DOHH2 (cell line): ENCODE results near the gene SYN1.

Experiments used
- H3F3A ChIP-seq: fragments of 200-600 bp; sonication (generic), shearing (Covaris generic); 2 replicates; pipeline ENCODE4 v1.6.0; 2016; ENCODE audit warnings: antibody characterized with exemption, mild to moderate bottlenecking; ENCODE audit not compliant: control insufficient read depth, insufficient read depth
- H3K27ac ChIP-seq: fragments of 200-600 bp; sonication (generic); 2 replicates; pipeline ENCODE4 v1.5.1; 2014; ENCODE audit warnings: low read depth, mild to moderate bottlenecking, low read length, moderate library complexity
- H3K27me3 ChIP-seq: fragments of 200-600 bp; sonication (generic); 2 replicates; pipeline ENCODE4 v1.6.1; 2014; ENCODE audit warnings: mild to moderate bottlenecking, low read length, mixed read lengths; ENCODE audit not compliant: control insufficient read depth
- H3K36me3 ChIP-seq: fragments of 200-600 bp; sonication (generic); 2 replicates; pipeline ENCODE4 v1.6.1; 2014; ENCODE audit warnings: mild to moderate bottlenecking, low read length, moderate library complexity, mixed read lengths; ENCODE audit not compliant: control insufficient read depth
- H3K4me1 ChIP-seq: fragments of 200-600 bp; sonication (generic); 2 replicates; pipeline ENCODE4 v1.6.1; 2014; ENCODE audit warnings: mild to moderate bottlenecking, low read length, mixed read lengths; ENCODE audit not compliant: control insufficient read depth
- H3K4me2 ChIP-seq: fragments of 200-600 bp; sonication (generic); 2 replicates; pipeline ENCODE4 v1.6.0; 2014; ENCODE audit warnings: mild to moderate bottlenecking, low read length, moderate library complexity
- H3K4me3 ChIP-seq: fragments of 200-600 bp; sonication (generic); 2 replicates; pipeline ENCODE4 v1.5.1; 2014; ENCODE audit warnings: mild to moderate bottlenecking, low read length, mixed read lengths
- H3K79me2 ChIP-seq: fragments of 200-600 bp; sonication (generic); 2 replicates; pipeline ENCODE4 v1.6.1; 2014; ENCODE audit warnings: mild to moderate bottlenecking, low read length, mixed read lengths; ENCODE audit not compliant: control insufficient read depth
- H3K9me2 ChIP-seq: fragments of 200-600 bp; sonication (generic); replicated peaks from 2 replicates; pipeline ENCODE4 v1.6.1; 2014; ENCODE audit warnings: mild to moderate bottlenecking, low read length, mixed read lengths; ENCODE audit not compliant: control insufficient read depth
- H3K9me3 ChIP-seq: fragments of 200-600 bp; sonication (generic); 2 replicates; pipeline ENCODE4 v1.6.1; 2014; ENCODE audit warnings: antibody characterized with exemption, low read length, mixed read lengths; ENCODE audit not compliant: control insufficient read depth, insufficient read depth
- H4K20me1 ChIP-seq: fragments of 200-600 bp; sonication (generic); 2 replicates; pipeline ENCODE4 v1.6.0; 2014; ENCODE audit warnings: low read depth, mild to moderate bottlenecking, antibody characterized with exemption, low read length, moderate library complexity; ENCODE audit not compliant: control insufficient read depth, insufficient read depth
- CTCF ChIP-seq: fragments of 200-600 bp; sonication (generic); IDR thresholded peaks from one replicate; pipeline ENCODE4 v1.5.1; 2014; ENCODE audit warnings: antibody characterized with exemption, mild to moderate bottlenecking, low read depth, low read length; ENCODE audit not compliant: poor library complexity, severe bottlenecking
- EZH2phosphoT487 ChIP-seq: fragments of 200-600 bp; sonication (generic); IDR thresholded peaks from 2 replicates; pipeline ENCODE4 v1.6.1; 2017; ENCODE audit warnings: borderline replicate concordance, mild to moderate bottlenecking, antibody characterized with exemption, low read length, moderate library complexity, mixed read lengths

The SYN1 gene

GRCh38 chrX:47643926-47644325 lies 24.3 kb upstream of the SYN1 start:
- Histone ChIP-seq H3K4me1 (peaks cover 9% of the 10 kb centered on the region), H3K79me2 (peaks cover 33% of the 10 kb centered on the region), H3K9me2 (no peaks in the 10 kb centered on the region), H4K20me1 (no peaks in the 10 kb centered on the region), H3K27ac (no peak overlapping the region), H3K9me3 (no peaks in the 10 kb centered on the region), H3F3A (no peaks in the 10 kb centered on the region), H3K4me3 (no peak overlapping the region), H3K4me2 (no peak overlapping the region), H3K27me3 (no peaks in the 10 kb centered on the region), H3K36me3 (peaks cover 35% of the 10 kb centered on the region)
- TF ChIP-seq CTCF (no peak), EZH2phosphoT487 (no peak)

- TF ChIP-seq EZH2phosphoT487 (no peak), CTCF (no peak)
- Histone ChIP-seq H3K27ac (no peak overlapping the region), H3K9me2 (no peaks in the 10 kb centered on the region), H3K79me2 (no peaks in the 10 kb centered on the region; the same call in 1 of the 2 replicates), H3F3A (no peaks in the 10 kb centered on the region), H4K20me1 (no peaks in the 10 kb centered on the region), H3K4me2 (no peak overlapping the region), H3K4me1 (no peaks in the 10 kb centered on the region), H3K36me3 (peaks cover 34% of the 10 kb centered on the region), H3K9me3 (no peaks in the 10 kb centered on the region), H3K4me3 (no peak overlapping the region), H3K27me3 (no peaks in the 10 kb centered on the region)
These were observed 19.2 kb upstream of the SYN1 start for GRCh38 chrX:47638816-47639215.

GRCh38 chrX:47637546-47638195 lies 18.0 kb upstream of the SYN1 start:
- TF ChIP-seq EZH2phosphoT487 (no peak), CTCF (no peak)
- no peaks in the 10 kb centered on the region for H3K4me1 ChIP-seq
- no peaks in the 10 kb centered on the region for H3F3A ChIP-seq
- no peaks in the 10 kb centered on the region for H3K27me3 ChIP-seq
- no peaks in the 10 kb centered on the region for H3K9me2 ChIP-seq
- no peak overlapping the region for H3K27ac ChIP-seq
- H3K4me3 ChIP-seq, result no peak overlapping the region
- H3K9me3 ChIP-seq, result no peaks in the 10 kb centered on the region
- H3K4me2 ChIP-seq, result no peak overlapping the region
- H3K79me2 ChIP-seq, result no peaks in the 10 kb centered on the region
- no peaks in the 10 kb centered on the region for H4K20me1 ChIP-seq
- H3K36me3 ChIP-seq, result peaks cover 27% of the 10 kb centered on the region
